Upper lobe of right lung (tissue), 1 donor: ENCODE results near the gene ADGRG6. TPM values are rescaled to one million over a fixed set of nuclear protein-coding genes. Genes with fewer than 3 reads are reported as not detected.
"Not testable (repeated sequence)": the region's sequence is repeated elsewhere in the genome, so short reads cannot be mapped to it uniquely, and the experiment has no call there.

ENCODE experiments used
- ATAC-seq: fragments of 200-7000 bp; cut with Tn5 transposase; one replicate; pipeline ENCODE4 v1.9.1; 2020; ENCODE audit warnings: mild to moderate bottlenecking, moderate library complexity
- DNase-seq: peaks from one replicate; pipeline ENCODE4 v3.0.0-alpha.2; 2020
- H3K27ac ChIP-seq: fragments of 200-600 bp; one replicate; pipeline ENCODE4 v1.8.0; 2022
- H3K27me3 ChIP-seq: fragments of 200-600 bp; one replicate; pipeline ENCODE4 v1.8.0; 2022; ENCODE audit warnings: mild to moderate bottlenecking
- H3K36me3 ChIP-seq: fragments of 200-600 bp; one replicate; pipeline ENCODE4 v1.8.0; 2022
- H3K4me1 ChIP-seq: fragments of 200-600 bp; one replicate; pipeline ENCODE4 v1.8.0; 2022
- H3K4me3 ChIP-seq: fragments of 200-600 bp; one replicate; pipeline ENCODE4 v1.8.0; 2022; ENCODE audit warnings: mild to moderate bottlenecking
- H3K9me3 ChIP-seq: fragments of 200-600 bp; one replicate; pipeline ENCODE4 v1.8.0; 2022
- intact Hi-C: fragments of 100-400 bp; cut with DNase I; formaldehyde crosslinking; loops from one replicate; pipeline ENCODE4 v1.11.0; 2022
- total RNA-seq: library from RNA; stranded (reverse); fragmentation: NEBNext Ultra II Directional; extraction: Animal tissue kit (Norgen Biotek cat#: 25700); gene quantifications from one replicate; pipeline ENCODE4 v1.2.1, GENCODE V29; 2021
- TF ChIP-seq, protein P1 (sequence below): fragments of 200-600 bp; IDR thresholded peaks from one replicate; pipeline ENCODE4 v1.8.0; 2022; ENCODE audit warnings: antibody characterized with exemption
- donor health status: DM: no; HTN: yes; CAD: no; lungs with severe emphysema.

The ADGRG6 gene
- total RNA-seq, 1 donor from 2014 or later = 47.6 TPM

DNA sequence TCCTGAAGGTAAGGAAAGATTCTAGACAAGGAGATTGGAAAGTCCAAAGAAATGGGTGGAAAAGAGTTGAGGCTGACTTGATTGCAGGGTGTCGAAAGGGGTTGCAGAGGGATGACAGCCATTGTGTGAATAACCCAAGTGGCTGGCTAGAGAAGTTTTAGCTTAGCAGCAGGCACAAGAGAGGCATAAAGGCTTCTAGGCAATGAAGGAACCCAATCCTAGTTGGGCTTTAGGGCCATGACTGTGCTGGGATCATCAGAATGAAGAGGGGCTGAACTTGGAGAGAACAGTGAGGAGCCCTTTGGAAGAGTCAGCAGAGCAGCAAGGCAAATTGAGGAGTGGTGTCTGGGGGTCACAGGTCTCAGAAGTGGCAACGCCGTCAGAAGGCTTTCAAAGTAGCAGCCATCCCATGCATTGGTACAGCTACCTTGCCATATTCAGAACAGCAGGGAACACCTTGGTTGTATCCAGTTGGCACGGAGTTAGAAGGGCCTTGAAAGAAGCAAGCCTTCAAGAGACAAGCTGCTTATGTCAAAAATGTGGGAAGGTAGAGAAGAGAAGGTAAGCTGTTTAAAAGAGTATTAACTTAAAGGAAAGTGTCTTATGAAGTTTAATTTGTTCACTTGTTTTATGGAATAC is 146.4 kb downstream of the ADGRG6 start:
- ATAC-seq (no peak), DNase-seq (no peak)
- H3K9me3 ChIP-seq = no peaks in the 10 kb centered on the region
- H3K27ac ChIP-seq = no peak overlapping the region
- no peak overlapping the region for H3K4me3 ChIP-seq
- H3K36me3 ChIP-seq = no peaks in the 10 kb centered on the region
- intact Hi-C loops = no loop called here
- H3K4me1 ChIP-seq = no peaks in the 10 kb centered on the region
- no peaks in the 10 kb centered on the region for H3K27me3 ChIP-seq
- TF ChIP-seq, protein P1, sequence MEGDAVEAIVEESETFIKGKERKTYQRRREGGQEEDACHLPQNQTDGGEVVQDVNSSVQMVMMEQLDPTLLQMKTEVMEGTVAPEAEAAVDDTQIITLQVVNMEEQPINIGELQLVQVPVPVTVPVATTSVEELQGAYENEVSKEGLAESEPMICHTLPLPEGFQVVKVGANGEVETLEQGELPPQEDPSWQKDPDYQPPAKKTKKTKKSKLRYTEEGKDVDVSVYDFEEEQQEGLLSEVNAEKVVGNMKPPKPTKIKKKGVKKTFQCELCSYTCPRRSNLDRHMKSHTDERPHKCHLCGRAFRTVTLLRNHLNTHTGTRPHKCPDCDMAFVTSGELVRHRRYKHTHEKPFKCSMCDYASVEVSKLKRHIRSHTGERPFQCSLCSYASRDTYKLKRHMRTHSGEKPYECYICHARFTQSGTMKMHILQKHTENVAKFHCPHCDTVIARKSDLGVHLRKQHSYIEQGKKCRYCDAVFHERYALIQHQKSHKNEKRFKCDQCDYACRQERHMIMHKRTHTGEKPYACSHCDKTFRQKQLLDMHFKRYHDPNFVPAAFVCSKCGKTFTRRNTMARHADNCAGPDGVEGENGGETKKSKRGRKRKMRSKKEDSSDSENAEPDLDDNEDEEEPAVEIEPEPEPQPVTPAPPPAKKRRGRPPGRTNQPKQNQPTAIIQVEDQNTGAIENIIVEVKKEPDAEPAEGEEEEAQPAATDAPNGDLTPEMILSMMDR = no peak

DNA sequence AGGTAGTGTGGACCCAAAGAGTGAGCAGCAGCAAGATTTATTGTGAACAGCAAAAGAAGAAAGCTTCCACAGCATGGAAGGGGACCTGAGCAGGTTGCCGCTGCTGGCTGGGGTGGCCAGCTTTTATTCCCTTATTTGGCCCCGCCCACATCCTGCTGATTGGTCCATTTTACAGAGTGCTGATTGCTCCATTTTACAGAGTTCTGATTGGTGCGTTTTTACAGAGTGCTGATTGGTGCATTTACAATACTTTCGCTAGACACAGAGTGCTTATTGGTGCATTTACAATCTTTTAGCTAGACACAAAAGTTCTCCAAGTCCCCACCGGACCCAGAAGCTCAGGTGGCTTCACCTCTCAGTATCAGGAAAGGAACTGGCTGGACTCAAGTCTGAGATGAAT is 149.0 kb downstream of the ADGRG6 start:
- H3K4me3 ChIP-seq, DNase-seq, H3K27ac ChIP-seq, ATAC-seq, H3K4me1 ChIP-seq, intact Hi-C loops, H3K27me3 ChIP-seq, H3K36me3 ChIP-seq, H3K9me3 ChIP-seq: not testable (repeated sequence)

DNA sequence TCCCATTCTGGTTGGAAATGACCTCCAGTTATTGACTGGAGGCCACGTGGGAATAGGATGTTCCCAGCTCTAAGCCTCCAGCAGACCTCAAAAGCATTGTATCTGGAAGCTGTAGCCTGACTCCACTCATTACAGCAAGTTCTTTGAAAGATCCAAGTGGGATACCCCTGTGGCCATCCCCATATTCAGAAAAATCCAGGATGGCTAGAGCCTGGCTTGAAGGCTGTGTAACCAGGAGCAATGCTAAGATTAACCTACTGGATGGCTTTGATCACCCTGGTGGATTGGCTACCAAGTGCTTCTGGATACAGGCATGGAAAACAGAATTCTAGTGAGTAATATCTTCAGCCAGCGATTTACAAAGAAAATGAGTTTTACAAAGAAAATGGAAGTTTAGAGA is 151.2 kb downstream of the ADGRG6 start:
- DNase-seq (no peak), ATAC-seq (no peak)
- Histone ChIP-seq H3K9me3 (no peaks in the 10 kb centered on the region), H3K36me3 (no peaks in the 10 kb centered on the region), H3K4me3 (no peak overlapping the region), H3K27me3 (no peaks in the 10 kb centered on the region), H3K27ac (no peak overlapping the region), H3K4me1 (no peaks in the 10 kb centered on the region)
- intact Hi-C loops = no loop called here
- TF ChIP-seq, protein P1 = no peak

DNA sequence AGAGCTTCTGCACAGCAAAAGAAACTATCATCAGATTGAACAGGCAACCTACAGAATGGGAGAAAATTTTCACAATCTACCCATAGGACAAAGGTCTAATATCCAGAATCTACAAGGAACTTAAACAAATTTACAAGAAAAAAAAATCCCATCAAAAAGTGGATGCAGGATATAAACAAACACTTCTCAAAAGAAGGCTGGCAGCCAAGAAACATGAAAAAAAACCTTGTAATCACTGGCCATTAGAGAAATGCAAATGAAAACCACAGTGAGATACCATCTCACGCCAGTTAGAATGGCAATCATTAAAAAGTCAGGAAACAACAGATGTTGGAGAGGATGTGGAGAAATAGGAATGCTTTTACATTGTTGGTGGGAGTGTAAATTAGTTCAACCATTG is 152.4 kb downstream of the ADGRG6 start:
- H3K4me1 ChIP-seq, intact Hi-C loops, H3K4me3 ChIP-seq, DNase-seq, H3K27ac ChIP-seq, H3K36me3 ChIP-seq, ATAC-seq, H3K9me3 ChIP-seq, H3K27me3 ChIP-seq: not testable (repeated sequence)

DNA sequence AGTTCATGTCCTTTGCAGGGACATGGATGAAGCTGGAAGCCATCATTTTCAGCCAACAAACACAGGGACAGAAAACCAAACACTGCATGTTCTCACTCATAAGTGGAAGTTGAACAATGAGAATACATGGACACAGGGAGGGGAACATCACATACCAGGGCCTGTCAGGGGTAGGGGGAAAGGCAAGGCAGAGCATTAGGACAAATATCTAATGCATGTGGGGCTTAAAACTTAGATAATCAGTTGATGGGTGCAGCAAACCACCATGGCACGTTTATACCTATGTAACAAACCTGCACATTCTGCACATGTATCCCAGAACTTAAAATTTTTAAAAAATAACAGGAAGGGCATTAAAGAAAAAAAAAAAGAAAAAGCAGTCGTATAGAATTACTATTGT is 153.0 kb downstream of the ADGRG6 start:
- intact Hi-C loops, DNase-seq, H3K4me3 ChIP-seq, H3K36me3 ChIP-seq, H3K4me1 ChIP-seq, H3K27ac ChIP-seq, ATAC-seq, H3K27me3 ChIP-seq, H3K9me3 ChIP-seq: not testable (repeated sequence)

DNA sequence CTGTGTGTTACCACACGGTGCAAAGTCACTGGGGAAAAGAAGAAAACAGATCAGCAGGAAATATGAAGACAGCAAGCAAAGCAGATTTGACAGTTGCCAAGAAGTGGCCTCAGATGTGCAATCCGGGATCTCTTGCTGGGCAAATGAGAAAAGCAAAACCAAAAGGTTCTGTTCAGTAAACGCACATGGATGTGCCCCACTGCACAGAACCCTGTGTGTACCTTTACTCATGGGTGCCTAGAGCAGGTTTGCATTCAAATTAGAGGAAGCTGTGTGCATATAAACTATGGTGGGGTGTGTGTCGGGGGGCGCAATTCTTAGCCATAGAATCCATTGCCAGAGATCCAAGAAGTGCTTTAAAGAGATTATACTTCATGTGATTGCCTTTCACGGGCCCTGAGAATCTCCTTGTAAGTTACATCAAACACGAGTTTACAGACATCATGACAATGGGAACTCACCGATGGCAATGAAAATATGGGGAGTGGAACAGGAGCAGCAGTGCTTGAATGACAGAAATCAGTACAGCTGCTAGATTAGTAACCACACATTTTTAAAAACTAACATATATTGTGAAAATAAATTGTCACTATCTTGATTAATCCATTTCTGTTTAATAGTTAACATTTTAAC is 154.3 kb downstream of the ADGRG6 start:
- intact Hi-C loops = no loop called here
- H3K9me3 ChIP-seq = no peaks in the 10 kb centered on the region
- H3K4me3 ChIP-seq = no peak overlapping the region
- no peaks in the 10 kb centered on the region for H3K27me3 ChIP-seq
- no peaks in the 10 kb centered on the region for H3K36me3 ChIP-seq
- no peak overlapping the region for H3K27ac ChIP-seq
- ATAC-seq (no peak), DNase-seq (no peak)
- TF ChIP-seq, protein P1 = no peak
- H3K4me1 ChIP-seq = no peaks in the 10 kb centered on the region

DNA sequence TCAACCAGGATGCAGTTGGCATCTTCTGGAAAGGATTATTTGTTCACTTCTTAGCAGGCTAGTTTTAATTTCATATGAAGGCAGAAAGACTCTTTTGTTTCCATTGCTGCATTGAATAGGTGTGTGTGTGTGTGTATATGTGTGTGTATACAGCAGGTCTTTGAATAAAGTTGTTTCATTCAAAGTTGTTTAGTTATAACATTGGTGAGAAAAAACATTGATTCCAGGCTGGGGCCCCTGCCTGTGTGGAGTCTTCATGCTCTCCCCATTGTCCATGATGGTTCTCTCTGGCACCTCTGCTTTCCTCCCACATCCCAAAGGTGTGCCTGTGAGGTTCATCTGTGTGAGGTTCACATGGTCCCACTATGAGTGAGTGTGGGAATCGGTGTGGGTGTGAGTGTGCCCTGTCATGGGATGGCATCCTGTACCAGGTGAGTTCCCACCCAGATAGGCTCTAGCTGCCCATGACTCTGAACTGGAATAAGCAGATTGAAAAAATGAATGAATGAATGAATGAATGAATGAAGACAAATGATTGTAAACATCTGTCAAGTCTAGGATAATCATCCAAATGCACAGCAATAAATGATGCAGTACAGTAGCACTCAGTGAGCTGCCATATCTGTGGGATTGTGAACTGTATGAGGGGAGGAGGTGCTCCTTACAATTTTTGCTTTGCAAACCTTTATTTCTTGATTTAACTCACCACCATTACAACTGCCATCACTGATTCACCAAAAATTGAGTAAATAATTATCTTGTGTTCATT is 156.0 kb downstream of the ADGRG6 start:
- intact Hi-C loops = no loop called here
- Histone ChIP-seq H3K9me3 (no peaks in the 10 kb centered on the region), H3K27ac (no peak overlapping the region), H3K36me3 (no peaks in the 10 kb centered on the region), H3K4me1 (no peaks in the 10 kb centered on the region), H3K27me3 (no peaks in the 10 kb centered on the region), H3K4me3 (no peak overlapping the region)
- no peak for DNase-seq
- ATAC-seq = no peak
- TF ChIP-seq, protein P1 = no peak
